Measurements from ENCODE around the gene RGS6.

Gene RGS6

DNA sequence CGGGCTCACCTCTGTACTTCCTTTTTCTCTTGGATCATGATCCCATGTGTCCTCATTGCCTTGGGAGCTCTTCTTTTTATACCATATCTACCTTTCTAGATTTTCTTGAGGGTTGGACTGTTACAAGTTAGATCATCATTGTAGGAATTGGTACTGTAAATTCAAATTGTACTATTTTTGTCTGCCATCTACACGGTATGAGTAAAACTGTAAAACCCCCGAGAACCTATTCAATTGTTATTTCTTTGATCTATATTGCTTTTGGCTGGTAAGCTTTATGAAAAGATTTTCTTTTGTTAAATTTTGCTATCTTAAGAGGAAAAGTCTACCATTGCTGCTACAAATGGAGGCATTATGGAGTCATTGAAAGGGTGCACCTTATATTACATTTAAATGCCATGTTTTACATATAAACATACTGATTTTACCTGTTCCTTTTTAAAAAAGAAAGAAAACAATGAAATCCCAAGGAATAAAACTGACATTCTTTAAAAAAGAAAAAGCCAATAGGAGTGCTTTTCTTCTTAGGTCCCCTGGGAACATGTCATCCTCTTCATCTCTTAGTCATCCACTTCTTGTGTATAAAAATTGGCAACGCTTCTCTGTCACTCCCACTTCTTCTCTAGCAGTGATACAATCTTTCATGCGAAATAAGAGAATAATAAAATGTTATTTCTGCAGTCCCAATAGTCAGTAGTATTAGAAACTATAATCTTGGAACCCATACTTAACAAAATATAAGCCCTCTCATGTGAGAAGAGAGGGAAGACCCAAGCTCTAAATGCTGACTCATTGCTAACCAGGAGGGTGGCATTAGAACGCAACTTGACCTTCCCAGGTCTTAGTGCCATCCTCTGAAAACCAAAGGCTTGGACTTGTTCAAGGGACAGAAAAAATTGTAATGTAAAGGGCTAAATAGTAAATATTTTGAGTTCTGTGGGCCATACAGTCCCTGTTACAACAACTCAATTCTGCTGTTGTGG, 20.4 kb downstream of the RGS6 start:
- no peak for DNase-seq

DNA sequence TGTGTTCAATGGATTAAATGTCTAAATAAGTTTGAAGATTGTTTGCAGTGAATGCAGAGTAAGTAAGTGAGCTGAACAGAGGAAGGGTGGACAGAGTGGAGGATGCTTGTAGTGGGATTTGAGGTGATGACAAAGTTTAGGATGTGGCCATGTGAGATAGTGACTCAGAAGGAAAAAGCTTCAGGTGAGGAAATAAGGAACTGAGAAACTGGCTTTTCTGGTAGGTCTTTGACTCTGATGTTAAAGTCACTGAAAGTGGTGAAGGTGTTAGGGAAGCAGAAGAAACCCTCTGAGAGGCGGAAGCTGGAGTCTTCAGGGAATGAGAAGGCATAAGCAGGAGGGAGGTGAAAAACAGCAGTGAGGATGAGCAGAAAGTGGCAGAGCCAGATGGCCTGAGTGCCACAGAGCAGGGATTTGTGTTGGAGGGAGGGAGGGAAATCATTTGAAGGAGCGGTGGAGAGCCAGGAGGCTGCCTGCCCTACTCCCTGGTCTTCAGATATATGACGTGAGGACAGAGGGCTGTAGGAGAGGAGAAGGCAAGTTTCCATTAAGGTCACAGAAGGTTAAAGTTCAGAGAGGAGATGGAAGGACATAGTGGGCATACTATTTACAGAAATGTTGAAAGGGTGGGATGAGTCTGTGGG, 24.8 kb downstream of the RGS6 start:
- no peak for DNase-seq

GRCh38 chr14:71959055-71959454, 26.8 kb downstream of the RGS6 start:
- no peak for DNase-seq

DNA sequence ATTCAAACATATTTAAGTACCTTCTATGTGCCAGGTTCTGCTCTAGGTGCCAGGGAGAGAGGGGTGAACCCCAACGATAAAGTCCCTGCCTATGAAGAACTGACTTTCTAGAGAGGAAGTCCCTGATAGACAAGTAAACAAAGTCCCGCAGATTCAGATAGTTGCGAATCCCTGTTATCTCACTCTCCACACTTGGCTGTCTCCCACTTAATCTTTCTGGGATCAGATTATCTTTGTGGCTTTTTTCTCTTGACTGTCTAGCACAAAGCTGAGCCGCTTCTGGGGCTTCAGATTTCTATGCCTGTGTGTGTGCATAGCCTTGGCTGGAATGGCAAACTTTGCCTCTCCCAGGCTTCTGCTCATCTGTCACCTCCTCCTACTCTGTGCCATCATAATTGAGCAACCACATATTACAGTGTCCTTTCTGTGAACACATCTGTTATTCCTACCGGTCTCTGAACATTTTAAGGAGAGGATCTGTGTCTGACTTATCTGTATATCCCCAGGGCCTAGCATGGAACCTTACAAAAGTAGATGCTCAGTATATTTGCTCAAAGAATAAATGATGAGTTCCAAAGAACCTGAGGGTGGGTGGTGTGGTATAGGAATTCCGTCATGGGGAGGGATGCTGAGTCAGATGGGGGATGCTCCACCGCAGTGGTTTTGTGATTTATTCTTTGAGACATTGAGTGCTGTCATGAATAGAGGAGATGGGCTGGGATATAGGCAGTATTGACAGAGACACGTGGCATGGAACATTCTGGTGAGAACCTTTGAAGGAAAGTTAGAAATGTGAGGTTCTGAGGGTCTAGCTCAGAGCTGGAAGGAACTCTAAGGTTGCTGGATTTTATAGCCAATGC, 28.5 kb downstream of the RGS6 start:
- DNase-seq, result no peak

- DNase-seq, result no peak
Observed at GRCh38 chr14:71961972-71962371, 29.7 kb downstream of the RGS6 start.

DNA sequence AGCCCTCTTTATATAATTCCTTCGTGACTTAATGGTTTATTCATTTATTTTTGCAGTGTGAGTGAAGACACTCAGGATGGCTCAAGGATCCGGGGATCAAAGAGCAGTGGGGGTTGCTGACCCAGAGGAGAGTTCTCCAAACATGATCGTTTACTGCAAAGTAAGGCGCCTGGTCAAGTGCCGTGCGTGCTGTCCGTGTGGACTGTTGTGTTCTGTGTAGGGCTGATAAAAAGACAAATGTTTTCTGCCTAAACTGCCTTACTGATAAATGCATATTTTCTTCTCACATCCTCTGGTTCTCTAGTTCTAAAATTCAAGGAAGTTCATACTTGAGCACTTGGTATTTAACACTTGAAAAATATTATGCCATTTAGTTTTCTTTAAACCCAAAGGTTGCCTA, 32.5 kb downstream of the RGS6 start:
- no peak for DNase-seq

GRCh38 chr14:71966528-71966927, 34.3 kb downstream of the RGS6 start:
- no peak for DNase-seq

- DNase-seq, result no peak
Observed at GRCh38 chr14:71967704-71968103, 35.5 kb downstream of the RGS6 start.

- no peak for DNase-seq
Observed at GRCh38 chr14:71970272-71970671, 38.0 kb downstream of the RGS6 start.

- no peak for DNase-seq
Observed at GRCh38 chr14:71985538-71986189, 53.4 kb downstream of the RGS6 start.

- no peak for DNase-seq
Observed at GRCh38 chr14:71988476-71988875, 56.2 kb downstream of the RGS6 start.

- no peak for DNase-seq
Observed at GRCh38 chr14:71988939-71989338, 56.7 kb downstream of the RGS6 start.

- no peak for DNase-seq
Observed at GRCh38 chr14:71994416-71994815, 62.2 kb downstream of the RGS6 start.

DNA sequence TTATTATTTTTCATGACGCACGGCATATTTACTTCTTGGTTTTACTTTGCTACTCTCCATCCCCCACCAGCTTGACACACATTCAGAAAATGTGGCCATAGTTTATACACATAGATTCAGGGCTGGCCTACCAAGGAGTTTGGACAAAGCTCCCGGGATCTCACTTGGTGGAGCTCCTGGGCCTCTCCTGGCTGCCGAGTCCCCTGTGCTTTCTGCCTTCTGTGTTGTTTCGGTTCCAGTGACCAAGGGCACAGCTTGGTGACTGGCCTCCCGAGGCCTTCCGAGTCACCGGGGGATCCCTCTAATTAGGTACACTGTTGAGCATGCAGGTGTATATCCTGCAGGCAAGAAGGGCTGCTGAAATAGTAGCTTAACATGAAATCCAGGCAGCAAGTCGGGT, 63.5 kb downstream of the RGS6 start:
- no peak for DNase-seq

- no peak for DNase-seq
Observed at GRCh38 chr14:71996610-71997009, 64.4 kb downstream of the RGS6 start.

- DNase-seq, result no peak
Observed at GRCh38 chr14:72000907-72001306, 68.7 kb downstream of the RGS6 start.

DNA sequence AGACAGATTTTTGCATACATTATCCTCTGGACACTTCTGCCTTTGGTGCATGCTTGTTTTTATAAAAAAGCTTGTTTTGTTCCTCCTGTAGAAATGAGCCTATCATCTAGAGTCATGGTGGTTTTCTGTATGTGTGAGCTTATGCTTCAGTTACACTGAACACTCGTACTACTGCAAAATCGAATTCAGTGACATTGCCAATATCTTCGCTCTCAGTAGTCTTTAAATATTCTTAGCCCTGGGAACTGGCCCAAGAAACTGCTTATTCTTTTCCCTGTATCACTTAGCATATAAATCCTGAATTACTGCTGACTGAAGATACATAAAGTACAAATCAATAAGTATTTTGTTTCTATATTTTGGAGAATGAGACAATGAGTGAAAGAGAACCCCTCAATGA, 70.5 kb downstream of the RGS6 start:
- DNase-seq, result no peak

GRCh38 chr14:72008666-72009065, 76.4 kb downstream of the RGS6 start:
- no peak for DNase-seq

DNA sequence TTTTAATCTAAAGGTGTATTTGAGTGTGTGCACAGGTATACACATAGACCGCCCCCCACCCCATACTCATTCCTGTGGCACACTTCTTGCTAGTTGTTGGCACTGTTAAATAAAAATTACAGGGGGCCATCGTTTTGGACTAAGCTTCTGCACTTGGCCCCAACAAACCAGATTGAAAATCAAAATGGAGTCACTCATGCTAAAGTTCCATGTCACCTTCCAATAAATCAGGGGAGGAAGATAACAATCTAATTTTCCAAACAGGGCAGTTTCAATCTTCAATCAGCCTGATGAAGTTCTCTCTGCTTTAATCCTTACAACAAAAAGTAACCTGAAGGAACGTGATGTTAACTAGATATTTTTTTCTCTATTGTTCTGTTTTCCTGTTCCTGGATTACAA, 78.2 kb downstream of the RGS6 start:
- DNase-seq, result no peak

GRCh38 chr14:72013721-72014345, 81.6 kb downstream of the RGS6 start:
- no peak for DNase-seq

GRCh38 chr14:72014486-72014885, 82.3 kb downstream of the RGS6 start:
- DNase-seq, result no peak

GRCh38 chr14:72017290-72017689, 85.1 kb downstream of the RGS6 start:
- DNase-seq, result no peak
